HPDE6-E6E7 (cell line): Measurements from ENCODE around the gene PDLIM7.

ENCODE experiments used
- DNase-seq: peaks from one replicate; pipeline ENCODE4 v3.0.0; 2011; ENCODE audit warnings: missing footprints; ENCODE audit errors: extremely low spot score

Gene PDLIM7

DNA sequence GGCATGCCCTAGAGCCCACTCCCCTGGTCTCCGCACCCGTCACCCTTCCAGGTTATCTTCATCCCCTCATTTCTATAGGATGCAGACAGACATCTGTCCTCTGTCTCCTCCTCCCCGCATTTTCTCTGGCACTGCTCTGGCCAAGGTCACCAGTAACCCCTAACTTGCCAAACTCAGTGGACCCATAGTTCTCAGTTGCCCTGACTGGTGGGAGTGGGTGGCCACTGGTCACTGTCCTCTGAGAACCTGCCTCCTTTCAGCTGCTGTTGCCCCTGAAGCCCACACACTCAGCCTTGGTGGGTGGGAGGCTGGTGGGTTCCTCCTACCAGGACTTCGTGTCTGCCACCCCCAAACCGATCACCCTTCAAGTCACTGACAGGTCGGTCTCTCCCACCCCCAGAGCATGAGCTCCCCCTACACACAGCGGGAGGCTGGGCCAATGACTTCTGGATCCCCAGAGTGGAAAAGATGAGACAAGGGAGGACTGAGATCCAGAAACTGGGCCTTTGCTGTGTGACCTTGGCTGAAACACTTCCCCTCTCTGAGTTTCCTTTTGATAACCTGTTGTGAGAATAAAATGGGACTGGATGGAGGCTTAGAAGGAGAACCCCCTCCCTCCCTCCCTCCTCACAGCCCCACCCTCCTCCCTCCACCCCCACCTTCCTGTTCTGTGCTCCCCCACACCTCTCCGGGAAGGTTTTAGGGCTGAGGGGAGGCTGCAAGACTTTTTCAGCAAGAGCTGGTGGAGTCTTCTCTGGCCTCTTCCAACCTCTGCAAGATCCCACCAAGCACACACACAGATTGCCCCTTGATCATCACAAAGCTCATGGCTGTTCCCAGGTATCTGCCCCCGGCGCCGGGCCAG is 21.6 kb downstream of the PDLIM7 start:
- DNase-seq: no peak

DNA sequence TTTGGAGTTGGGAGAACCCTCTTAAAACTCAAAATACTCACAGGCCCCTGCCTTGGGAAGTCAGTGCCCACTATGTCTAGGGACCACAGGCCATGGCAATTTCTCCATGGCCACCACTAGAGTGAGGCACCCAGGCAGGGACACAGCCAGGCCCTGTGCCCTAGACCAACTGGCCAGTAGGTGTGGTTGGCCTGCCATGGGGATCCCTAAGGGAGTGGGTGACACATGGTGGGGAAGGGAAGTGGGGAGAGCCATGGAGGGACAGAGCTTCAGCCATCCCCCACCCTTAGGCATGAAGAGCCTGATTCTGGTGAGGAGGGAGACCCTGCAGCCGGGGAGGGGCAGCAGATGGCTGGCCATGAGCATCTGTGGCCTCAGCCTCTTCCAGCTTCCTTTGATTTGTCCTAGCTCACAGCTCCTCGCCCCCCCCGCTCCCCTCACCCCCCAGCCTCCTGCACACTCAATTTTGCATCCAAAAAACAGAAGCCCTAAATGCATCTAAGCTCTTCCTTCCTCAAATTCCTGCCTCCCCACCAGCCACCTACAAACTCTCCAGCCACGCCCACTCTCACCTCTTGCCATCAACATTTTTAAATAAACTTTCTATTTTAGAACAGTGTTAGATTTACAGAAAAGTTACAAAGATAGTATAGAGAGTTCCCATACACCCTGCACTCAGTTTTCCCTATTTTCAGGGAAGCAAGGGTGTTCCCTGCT is 22.4 kb downstream of the PDLIM7 start:
- no peak for DNase-seq

DNA sequence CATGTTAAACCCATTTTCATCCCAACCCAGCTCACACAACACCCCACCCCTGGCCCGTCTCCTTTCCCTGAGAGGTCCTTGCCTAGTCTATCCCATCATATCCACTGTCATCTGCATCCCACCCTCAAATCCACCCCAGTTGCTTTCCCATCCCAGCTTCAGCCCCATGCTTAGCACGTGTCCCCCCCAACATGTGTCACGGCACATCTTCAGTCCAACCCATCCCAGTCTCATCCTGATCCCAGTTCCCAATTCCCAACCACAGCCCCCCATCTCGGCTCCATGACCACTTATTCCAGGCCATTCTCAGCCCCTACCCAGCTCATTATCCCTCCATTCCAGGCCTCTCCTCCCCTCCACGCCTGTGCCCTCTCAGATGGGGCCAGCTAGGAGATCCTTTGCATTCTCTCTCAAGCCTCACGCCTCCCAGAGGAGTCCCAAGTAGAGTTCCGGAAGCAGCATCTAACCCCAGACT is 23.4 kb downstream of the PDLIM7 start:
- no peak for DNase-seq

DNA sequence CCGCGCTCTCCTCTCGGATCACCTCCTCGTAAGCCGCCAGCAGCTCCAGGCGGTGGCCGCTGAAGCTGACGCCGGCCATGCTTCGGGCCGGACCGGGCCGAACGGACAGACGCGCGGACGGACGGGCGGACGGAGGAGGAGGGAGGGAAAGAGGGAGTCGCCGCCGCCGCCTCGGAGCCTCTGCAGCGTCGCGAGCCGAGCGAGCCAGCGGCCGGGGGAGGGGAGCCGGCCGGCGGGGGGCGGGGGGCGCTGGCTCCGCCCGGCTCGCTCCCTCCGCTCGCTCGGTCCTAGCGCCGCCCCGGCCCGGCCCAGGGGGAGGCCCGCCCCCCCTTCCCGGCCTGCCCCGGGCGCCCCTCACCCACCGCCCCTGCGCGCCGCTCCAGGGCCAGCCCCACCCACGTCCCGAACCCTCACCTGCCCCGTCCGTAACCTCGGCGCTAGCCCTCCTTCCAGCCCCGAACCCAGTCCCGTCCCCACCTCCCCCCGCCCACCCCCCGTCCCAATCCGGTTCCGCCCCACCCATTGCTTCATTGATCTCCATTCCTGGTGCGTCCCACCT is 23.9 kb downstream of the PDLIM7 start, which contains the start of gene DBN1:
TSS of gene DBN1 (minus strand) at position 192 of the 559 bp plus-strand sequence. CDS start at position 79, 113 bp downstream.
- DNase-seq: no peak

DNA sequence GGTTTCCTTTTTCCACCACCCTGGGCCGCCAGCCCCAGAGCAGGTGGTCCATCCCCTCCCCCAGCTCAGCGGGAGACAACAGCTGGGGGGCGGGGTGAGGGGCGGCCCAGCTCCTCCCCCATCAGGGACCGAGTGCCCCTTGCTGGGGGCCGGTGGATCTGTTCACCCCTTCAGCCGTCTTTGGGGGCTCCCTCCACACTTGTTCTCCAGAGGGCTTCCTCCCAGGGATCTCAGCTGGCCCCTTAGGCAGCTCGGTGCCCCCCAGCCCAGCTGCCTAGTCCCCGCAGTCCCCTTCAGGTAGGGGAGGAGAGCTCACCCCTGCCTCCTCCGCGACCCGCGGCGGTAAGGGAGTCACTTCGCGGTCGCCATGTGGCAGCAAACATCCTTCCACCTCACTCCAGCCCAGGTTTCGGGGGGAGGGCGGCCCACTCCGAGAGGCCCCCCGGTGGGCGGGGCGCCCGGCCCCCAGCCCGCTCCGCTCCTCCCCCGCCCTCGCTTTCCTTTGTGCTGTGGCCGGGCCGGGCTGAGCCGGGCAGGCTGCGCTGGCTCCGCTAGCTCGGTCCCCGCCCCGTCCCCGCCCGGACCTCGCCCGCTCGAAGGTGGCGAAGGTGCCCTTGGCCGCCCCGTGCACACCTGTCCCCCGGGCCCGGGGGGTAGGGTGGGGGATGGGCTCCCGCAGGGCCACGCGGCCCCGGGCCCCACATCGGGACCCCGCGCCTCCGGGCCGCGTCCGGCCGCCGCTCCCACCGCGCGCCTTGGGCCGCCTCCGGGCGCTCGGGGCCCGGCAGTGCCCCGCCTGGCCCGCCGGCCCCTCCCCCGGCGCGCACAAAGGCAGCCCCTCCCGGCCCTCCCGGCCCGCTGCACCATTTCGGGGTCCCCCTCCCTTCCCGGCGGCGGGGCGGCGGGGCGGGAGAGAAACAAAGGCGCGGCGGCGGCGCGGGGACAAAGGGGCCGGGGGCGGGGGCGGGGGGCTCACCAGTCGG is 24.7 kb downstream of the PDLIM7 start:
- DNase-seq: no peak

DNA sequence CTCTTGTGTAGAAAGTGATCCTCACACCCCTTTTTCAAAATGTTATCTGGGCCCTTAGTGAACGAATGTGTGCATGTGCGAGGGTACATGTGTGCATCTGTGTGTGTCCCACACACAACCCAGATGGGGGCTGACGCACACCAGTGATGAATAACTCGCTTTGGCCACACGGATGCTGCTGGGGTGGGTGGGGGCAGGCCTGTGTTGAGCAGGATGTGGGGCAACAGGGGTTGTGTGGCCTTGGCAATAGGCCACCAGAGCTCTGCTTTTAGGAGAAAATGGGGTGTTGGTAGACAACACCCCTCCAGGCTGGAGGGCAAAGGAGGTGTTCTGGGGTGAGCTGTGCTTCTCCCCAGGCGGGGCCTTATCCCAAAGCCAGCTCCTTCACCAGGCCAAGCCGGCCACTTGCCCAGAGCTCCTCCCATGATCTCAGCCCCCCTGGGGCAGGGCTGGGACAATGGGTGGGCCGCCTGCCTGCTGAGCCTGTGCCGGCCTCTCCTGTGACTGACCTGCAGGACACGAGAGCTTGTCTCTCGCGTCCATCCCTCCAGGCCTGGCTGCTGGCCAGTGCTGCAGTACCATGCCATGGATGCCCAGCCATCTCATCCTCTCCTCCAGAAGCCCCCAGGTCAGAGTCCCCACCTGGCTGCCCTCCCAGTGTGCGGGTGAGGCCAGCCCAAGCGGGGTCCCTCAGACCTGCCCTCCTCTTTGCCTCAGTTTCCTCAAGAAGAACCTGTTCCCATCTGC is 25.6 kb downstream of the PDLIM7 start:
- no peak for DNase-seq

DNA sequence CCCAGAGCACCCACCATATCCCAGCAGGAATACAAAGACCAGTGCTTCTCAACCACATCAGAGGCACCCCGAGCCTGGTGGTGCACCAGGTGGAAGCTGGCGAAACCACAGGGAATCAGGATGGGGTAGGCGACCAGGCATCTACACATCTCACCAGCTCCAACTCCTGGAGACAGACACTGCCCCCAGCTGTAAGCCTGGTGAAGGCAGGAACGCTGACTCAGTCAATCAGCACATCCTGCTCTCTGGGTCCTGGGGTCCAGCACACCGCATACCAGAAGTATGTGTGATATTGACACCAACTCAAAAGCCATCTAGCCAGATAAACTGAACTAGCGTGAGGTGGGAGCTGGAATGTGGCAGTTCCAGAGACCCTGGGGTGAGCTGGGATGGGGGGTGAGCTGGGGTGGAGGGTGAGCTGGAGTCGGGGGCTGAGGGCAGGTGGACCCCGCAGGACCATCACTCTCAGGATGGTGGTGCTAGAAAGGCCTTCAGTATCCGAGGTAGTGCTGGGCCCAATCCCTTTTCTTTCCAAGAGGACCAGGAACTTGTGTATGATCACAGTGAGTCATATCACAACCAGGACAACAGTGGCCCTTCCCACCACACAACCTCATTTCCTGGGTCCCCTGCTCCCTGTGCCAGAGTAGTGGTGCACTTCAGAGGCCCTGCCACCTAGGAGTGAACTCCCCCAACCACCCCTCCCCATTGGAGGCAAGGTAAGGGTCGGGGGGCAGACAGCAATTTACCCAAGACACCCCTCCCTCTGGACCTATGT is 26.5 kb downstream of the PDLIM7 start:
- DNase-seq: no peak

DNA sequence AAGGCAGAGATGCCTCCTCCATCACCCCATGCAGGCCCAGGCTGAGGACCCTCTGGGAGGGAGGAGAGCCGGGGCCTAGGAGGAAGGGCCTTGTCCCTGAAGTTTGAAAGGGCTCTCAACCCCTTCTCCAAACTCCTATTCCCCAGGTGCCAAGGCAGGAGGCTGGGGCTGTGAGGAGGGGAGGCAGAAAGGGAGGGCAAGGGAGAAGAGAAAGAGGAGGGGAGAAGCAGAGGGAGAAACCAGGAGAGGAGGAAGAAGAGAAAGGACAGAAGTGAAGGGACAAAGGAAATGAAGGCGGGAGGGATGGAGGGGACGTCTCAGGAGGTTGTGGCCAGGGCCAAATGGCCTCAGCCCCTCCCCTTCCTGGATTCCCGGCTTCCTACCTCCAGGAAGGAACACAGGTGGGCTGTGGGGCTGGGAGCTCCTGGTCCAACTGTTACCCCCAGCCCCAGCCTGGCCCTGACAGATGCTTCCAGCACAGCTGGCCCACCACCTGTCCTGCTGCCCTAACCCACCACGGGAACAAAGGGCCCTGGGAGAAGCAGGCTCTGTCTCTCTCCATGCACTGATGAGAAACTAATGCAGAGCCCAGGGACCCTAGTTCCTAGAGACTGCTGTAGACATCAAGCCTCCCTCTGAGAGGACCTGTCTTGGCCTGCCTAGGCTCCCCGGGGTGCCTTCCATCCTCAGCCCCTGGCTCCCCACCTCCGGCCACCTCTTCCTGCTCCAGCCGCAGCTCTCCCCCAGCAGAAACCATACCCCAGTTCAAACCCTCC is 27.5 kb downstream of the PDLIM7 start:
- DNase-seq: no peak

DNA sequence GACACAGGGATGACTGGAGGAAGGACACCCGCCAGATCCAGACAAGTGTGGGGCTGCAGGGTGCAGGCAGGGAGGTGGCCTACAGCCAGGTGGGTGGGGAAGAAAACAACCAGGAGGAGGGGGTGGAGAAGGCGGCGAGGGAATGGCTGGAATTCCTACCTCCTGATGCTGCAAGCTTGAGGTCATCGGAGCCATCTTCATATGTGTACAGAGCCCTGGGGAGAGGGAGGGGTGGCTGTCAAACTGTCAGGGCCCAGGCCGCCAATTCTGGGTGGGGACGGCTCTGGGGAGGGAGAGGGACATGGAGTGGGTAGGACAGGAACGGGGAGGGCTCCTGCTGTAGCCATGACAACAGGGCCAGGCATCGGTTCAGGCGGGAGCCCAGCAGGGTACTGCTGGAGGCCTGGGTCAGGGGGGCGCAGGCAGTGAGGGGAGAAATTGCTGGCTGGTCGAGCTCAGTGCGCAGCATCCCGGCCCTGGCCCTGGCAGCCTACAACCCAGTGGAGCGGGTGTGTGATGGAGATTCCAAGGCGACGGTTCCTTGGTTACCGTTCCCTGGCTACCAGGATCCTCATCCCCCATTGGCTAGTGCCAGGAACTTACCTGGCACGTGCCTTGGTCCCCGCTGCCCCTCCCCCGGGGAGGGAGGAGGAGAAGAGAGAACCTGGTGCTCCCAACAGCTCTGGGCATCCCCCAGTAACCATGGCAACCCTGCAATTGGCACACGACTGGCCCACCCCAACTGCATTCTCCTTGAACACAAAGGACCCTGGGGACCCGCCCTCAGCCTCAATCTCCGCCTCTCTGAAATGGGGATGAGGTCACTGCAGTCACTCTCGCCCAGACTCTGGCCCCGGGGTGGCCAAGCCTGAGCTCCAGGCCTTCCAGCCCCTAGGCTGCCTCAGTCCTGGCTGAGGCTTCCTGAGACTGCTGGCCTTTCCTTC is 28.4 kb downstream of the PDLIM7 start:
- DNase-seq: no peak

DNA sequence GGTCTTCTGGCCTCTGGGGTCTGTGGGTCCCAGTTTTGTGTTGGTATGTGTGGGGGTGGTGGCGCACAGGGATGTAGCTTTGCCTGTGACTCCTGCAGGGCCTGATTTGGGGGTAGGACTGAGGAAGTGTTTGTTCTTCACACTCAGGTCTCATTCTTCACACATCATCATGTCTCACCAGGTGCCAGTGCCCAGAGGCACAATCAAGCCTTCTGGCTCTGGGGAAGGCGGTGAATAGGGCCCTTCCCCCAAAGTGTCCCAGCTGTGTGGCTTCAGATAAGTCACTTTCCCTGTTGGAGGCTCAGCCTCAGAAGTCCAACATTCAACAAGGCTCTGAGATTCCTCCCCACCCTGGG is 29.1 kb downstream of the PDLIM7 start:
- no peak for DNase-seq

DNA sequence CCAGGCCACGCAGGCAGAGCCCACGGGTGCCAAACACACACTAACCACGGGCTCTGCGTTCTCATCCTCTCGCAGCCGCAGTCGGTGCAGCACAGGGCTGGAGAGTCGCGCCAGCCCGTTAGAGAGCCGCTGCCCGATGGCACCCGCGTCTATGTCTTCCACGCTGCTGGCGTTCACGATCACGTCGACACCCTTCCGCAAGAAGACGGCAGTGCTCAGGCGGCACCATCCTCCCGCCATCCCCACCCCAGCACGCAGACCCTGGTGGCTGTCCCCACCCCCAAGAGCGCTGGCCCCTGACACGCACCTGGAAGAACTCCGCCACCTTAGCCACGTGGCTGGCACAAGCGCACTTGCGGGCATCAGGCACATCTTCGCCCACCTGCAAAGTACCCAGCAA is 30.0 kb downstream of the PDLIM7 start:
- DNase-seq: no peak

DNA sequence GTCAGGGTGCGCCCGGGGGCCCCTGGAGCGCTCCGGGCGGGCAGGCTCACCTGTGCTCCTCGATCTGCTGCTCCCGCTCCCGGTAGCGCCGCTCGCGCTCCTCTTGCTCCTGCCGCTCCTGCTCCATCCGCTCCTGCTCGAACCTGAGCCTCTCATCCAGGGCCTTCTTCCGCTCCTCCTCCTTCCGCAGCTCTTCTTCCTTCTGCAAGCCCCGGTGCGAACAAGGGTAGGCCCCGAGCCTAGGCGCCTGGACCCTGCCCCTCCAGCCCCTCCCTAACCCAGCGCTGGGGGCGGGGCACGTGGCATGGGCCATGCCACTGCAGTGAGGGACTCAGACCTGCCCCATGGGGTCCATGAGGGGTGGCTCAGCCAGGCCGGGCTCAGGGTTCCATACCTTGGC is 30.5 kb downstream of the PDLIM7 start:
- no peak for DNase-seq

DNA sequence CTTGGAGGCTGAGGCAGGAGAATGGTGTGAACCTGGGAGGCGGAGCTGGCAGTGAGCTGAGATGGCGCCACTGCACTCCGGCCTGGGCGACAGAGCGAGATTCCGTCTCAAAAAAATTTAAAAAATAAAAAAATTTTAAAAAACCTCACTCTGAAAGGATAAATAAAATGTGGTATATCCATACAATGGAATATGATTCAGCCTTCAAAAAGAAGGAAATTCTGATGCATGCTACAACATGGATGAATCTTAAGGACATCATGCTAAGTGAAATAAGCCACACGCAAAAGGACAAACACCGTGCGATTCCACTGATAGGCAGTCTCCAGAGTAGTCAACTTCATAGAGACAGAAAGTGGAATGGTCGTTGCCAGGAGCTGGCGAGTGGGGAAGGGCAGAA is 32.4 kb downstream of the PDLIM7 start:
- DNase-seq: no peak

DNA sequence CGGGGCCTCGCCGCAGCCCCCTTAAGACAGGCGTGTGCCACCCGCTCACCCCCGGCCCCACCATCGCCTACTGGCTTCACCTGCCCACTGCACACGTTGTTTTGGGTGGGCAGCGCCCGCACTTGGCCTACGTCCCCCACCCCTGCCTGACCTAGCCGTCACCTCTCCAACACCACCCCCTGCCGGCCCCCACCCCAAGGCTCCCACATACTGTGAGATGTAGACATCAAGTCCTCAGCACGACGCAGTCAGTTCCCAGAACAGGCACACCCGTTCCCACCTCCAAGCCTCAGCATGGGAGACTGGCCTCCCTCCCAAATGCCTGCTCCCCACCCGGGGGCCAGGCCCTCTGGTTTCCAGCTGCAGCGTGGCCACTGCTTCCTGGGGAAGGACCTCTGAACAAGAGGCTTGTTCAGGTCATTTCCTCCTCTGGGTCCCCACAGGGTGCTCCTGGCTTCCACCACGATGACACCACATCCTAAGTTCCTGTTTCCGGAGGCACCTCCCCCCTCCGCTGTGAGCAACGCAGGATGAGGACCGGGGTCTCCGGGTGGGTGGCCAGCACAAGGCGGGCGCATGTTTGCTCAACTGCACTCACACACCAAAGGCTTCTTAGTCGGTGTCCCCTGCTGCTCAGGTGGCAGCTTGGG is 35.3 kb downstream of the PDLIM7 start:
- no peak for DNase-seq

DNA sequence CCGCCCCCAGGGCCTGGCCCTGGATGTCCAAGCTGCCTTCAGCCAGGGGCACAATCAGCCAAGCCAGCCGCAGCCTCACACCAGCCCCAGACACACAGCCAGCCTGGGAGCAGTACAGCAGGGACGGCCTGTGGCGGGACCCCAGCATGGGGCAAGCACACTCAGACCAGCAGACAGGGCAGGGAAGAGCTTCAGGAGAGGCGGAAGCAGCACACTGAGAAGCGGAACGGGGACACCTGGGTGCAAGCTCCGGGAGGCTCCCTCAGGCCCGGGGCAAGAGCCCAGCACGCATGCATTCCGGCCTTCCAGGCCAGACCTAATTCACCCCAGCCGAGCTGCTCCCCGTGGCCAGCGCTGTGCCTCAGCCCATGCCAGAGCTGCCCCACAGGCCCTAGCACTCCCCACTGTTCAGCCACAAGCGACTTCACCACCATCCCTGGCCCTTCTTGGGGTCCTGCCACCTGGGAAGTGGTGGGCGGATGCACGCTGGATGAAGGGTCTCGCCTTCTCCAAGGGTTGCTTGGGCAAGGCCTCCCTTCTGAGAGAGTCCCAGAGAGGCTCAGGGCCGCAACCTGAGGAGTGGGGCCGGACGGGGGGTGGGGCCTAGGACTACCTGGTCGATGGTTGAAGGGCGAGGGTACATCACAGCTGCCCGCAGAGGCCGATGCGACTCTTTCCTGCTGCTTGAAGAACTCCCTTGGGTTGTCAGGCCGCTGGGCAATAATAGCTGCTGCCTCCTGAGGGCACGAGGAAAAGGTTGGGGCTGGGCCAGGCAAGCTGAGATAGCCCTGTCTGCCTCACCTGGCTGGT is 37.4 kb downstream of the PDLIM7 start:
- no peak for DNase-seq

DNA sequence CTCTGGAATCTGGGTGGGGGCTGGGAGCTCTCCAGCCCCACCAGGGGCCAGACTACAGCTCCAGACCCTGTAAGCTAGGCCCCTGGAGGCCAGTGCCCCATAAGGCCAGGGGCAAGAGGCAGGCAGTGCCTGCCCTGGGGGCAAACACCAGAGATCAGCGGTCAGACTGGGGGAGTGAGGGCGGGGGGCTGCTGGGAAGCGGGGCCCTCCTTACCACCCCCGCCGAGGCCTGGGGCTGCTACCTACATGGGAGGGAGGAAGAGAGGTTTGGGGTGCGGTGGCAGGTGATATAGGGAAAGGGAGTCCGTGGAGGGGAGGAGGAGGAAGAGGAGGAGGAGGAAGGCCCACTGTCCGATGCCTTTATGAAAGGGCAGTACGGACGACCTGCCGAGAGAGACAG is 38.0 kb downstream of the PDLIM7 start:
- DNase-seq: no peak

DNA sequence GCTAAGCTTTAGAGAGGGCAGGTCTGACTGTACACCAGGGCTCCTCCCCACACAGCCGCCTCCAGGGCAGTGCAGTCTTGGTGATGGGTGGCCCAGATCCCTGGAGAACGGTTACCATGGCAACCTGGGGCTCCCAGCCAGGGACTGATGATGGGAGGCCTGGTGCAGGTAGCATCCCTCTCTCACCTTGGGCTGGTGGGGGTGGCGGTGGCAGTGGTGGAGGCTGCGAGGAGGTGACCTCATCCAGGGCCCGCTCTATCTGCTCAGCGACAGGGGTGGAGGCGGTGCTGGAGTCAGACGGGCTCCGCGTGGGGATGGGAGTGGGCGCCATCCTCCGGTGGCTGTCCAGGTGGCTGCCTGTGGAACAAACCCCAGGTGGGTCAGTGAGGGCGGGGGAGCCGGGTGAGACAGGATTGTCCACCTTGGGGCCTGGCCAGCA is 38.5 kb downstream of the PDLIM7 start:
- no peak for DNase-seq
